BLaER1 treated with 17β-estradiol and CSF1 and Interleukin-3, amounts not matched to agents 10 nM and 100 nM (cell line): ENCODE results near the gene ADCYAP1R1.

Experiments
- H3K27ac ChIP-seq, 11 experiments: shearing (Covaris generic); formaldehyde crosslinking; 2 replicates each; pipeline ENCODE4 v1.8.1; 2022
- H3K27me3 ChIP-seq, 11 experiments: shearing (Covaris generic); formaldehyde crosslinking; 2 replicates each; pipeline ENCODE4 v1.8.1; 2022
- H3K36me3 ChIP-seq, 11 experiments: shearing (Covaris generic); formaldehyde crosslinking; 2 replicates each; pipeline ENCODE4 v1.8.1; 2022
- H3K4me1 ChIP-seq, 10 experiments: shearing (Covaris generic); formaldehyde crosslinking; 2 replicates each; pipeline ENCODE4 v1.8.1; 2022
- H3K4me2 ChIP-seq, 11 experiments: shearing (Covaris generic); formaldehyde crosslinking; 2 replicates each; pipeline ENCODE4 v1.8.1; 2022
- H3K4me3 ChIP-seq, 10 experiments: shearing (Covaris generic); formaldehyde crosslinking; 2 replicates each; pipeline ENCODE4 v1.8.1; 2022
- H3K9ac ChIP-seq, 11 experiments: shearing (Covaris generic); formaldehyde crosslinking; 2 replicates each; pipeline ENCODE4 v1.8.1; 2022
- H3K9me3 ChIP-seq, 11 experiments: shearing (Covaris generic); formaldehyde crosslinking; replicated peaks in 1 of 11; 2 replicates each; pipeline ENCODE4 v1.8.1; 2022
- H4K20me1 ChIP-seq, 11 experiments: shearing (Covaris generic); formaldehyde crosslinking; 2 replicates each; pipeline ENCODE4 v1.8.1; 2022
- Cebpa-rat ChIP-seq, 11 experiments: shearing (Covaris generic); IDR thresholded peaks; 2 replicates each; pipeline ENCODE4 v1.8.1; 2022

ADCYAP1R1 gene

DNA sequence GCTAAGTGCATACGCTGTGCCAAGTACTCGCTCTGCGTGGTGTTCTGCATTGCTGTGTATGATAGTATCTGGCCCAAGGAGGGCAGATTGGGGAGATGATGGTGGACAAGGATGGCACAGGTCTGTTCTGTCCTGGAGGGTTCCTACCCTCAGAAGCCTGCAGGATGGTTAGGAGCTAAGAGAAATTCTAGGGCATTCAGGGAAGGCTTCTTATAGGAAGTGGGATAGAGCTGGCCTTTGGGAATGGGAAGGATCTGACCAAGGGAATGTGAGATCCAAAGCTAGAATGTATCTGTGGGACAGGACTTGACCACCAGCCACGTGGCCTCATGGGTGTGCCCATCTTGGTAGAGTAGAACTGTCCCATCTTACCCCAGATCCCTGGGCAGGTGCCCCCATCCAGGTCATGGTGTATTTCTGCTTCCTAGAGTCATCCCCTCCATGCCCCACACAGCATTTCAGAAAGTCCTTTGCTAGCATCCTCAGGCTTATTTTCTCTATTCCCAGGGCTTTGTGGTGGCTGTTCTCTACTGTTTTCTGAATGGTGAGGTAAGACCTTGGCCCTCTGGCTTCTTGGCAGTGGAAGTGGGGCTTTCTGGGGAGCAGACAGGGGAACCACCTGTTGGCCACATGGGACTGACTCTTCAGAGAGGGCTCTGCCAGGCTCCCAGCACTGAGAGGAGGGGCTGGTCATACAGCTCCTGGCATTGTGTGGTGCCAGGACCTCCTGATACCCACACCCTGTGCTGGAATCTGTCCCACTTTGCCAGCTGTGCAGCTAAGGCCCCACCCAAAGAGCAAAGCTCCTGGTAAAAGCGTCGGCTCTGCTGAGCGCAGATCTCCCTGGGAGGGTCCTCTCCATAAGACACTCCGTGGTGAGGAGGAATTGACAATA, 52.5 kb downstream of the ADCYAP1R1 start:
- Histone ChIP-seq H3K9ac (no peak overlapping the region), H3K4me1 (no peaks in the 10 kb centered on the region), H3K4me3 (no peak overlapping the region), H3K9me3 (no peaks in the 10 kb centered on the region), H3K27ac (no peak overlapping the region), H3K27me3 (no peaks in the 10 kb centered on the region), H3K4me2 (no peak overlapping the region), H4K20me1 (peaks cover 0 to 10% (median 0%) of the 10 kb centered on the region in 11 experiments; a peak in 1 of 22 replicates), H3K36me3 (no peaks in the 10 kb centered on the region)
- no peak for TF ChIP-seq Cebpa-rat (IDR thresholded peaks at IDR 0.05)

DNA sequence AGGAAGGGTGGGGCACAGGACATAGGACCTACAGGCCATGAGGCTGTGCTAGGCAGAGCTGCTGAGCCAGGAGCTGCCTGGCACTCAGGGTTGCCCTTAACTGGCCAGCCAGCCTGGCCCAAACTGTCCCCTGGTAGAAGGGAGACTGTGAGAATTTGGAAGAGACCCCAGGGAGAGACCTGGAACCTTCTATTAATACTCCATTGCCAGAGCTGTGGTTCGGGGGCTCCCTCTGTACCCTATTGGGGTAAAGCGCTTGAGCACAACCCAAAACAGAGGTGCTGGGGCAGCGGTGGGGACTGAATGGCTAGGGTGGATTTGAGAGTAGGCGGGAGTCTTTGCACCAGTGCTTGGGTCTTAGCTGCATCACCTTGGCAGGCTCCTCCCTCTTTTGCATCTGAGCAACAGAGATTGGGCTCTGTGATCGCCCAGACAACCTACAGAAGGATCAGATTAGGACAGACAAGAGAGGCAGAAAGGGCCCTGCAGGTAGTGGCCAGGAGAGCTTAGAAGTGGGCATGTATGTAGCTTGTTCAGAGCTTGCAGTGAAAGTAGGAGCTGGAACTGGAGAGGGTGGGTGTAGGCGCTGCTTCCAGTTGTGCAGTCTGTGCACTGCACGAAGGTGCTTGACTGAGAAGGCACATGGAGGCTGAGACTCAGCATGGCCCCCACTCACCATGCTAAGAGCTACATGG, 53.3 kb downstream of the ADCYAP1R1 start:
- Histone ChIP-seq H3K4me1 (no peaks in the 10 kb centered on the region), H3K4me3 (no peak overlapping the region), H3K9ac (no peak overlapping the region), H3K9me3 (no peaks in the 10 kb centered on the region), H3K27me3 (no peaks in the 10 kb centered on the region), H3K4me2 (no peak overlapping the region), H3K27ac (no peak overlapping the region), H3K36me3 (no peaks in the 10 kb centered on the region), H4K20me1 (peaks cover 0 to 10% (median 0%) of the 10 kb centered on the region in 11 experiments; a peak in 1 of 22 replicates)
- TF ChIP-seq Cebpa-rat (IDR thresholded peaks at IDR 0.05): no peak

DNA sequence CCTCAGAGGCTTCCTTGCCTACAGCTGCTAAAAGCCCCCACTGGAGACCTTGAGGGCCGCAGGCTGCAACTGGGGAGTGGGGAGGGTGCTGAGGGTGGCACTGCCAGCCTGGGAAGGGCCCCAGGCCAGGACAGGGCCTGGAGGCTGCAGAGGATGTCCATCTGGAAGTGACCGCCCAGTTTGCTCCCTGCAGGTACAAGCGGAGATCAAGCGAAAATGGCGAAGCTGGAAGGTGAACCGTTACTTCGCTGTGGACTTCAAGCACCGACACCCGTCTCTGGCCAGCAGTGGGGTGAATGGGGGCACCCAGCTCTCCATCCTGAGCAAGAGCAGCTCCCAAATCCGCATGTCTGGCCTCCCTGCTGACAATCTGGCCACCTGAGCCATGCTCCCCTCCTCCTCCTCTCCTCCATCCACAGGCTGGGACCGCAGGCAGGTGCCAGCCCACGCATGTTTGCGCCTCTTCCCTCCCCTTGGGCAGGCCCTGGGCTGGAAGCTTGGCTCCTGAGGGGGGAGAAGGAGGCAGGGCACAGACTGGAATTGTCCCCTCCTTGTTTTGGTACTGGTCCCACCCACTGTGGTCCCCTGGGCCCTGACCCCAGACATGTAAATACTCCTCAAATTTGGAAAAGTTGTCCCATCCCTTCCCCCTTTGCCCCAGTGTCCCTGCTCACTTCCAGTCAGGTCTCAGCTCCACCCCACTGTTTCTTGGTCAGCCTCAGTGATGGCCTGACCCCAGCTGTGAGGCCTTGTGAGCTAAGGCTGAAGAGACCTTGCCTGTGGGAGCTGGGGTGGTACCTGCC, 54.4 kb downstream of the ADCYAP1R1 start:
- H3K27me3 ChIP-seq: no peaks in the 10 kb centered on the region
- H3K4me2 ChIP-seq: no peak overlapping the region
- H3K36me3 ChIP-seq: no peaks in the 10 kb centered on the region
- H4K20me1 ChIP-seq: peaks cover 0 to 10% (median 0%) of the 10 kb centered on the region in 11 experiments; a peak in 1 of 22 replicates
- H3K4me1 ChIP-seq: no peaks in the 10 kb centered on the region
- H3K9ac ChIP-seq: no peak overlapping the region
- H3K27ac ChIP-seq: no peak overlapping the region
- no peak overlapping the region for H3K4me3 ChIP-seq
- H3K9me3 ChIP-seq: no peaks in the 10 kb centered on the region
- no peak for TF ChIP-seq Cebpa-rat (IDR thresholded peaks at IDR 0.05)

DNA sequence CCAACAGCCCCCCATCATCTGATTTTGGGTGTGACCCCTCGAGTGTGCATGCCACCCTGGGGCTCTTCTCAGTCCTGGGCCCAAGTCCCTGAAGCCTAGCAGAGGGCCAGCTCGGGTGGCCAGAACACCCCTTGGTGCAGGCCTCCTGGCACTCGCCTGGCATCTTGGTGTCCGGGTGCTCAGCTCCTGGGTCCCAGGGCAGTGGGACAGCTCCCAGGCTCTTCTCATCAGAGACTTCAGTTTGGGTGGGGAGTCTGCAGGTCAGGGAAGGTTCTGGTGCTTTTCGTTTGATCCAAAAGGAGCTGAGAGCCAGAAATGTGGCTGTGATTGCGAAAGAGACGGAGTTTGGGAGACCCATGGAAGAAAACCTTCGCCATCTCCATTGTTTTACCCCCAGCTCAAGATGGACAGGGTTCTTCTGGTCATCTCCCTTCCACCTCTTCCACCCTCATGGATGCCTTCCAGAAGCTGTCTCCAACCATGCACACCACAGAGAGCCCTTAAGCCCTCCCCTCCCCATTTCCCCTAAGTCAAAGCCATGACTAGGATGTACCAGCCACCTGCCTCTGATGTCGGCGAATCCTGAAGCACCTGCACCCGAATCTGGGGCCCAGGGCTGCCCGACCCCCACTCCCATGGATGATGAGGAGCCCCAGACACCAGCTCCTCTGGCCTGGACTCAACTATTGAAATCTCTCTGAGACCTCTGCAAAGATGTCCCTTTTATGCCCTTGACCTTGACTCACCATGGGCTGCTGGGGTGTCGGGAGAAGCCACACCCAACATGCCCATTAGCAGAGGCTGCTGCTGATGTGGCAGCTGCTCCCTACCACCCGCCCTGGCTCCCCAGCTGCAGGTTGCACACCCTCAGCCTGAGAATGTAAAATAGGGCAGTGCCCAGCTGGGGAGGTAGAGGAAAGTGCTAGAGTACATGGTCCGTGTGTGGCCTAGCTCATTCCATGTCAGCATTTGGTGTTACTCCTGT, 55.3 kb downstream of the ADCYAP1R1 start:
- no peak overlapping the region for H3K4me2 ChIP-seq
- H3K27ac ChIP-seq: no peak overlapping the region
- H4K20me1 ChIP-seq: peaks cover 0 to 10% (median 0%) of the 10 kb centered on the region in 11 experiments; a peak in 2 of 22 replicates
- no peaks in the 10 kb centered on the region for H3K9me3 ChIP-seq
- no peak overlapping the region for H3K4me3 ChIP-seq
- no peaks in the 10 kb centered on the region for H3K27me3 ChIP-seq
- no peaks in the 10 kb centered on the region for H3K4me1 ChIP-seq
- no peak overlapping the region for H3K9ac ChIP-seq
- peak in 3 of 11 experiments; percentile 32 to 65 (median 52); a peak in 3 of 22 replicates for TF ChIP-seq Cebpa-rat (IDR thresholded peaks at IDR 0.05)
- H3K36me3 ChIP-seq: no peaks in the 10 kb centered on the region

DNA sequence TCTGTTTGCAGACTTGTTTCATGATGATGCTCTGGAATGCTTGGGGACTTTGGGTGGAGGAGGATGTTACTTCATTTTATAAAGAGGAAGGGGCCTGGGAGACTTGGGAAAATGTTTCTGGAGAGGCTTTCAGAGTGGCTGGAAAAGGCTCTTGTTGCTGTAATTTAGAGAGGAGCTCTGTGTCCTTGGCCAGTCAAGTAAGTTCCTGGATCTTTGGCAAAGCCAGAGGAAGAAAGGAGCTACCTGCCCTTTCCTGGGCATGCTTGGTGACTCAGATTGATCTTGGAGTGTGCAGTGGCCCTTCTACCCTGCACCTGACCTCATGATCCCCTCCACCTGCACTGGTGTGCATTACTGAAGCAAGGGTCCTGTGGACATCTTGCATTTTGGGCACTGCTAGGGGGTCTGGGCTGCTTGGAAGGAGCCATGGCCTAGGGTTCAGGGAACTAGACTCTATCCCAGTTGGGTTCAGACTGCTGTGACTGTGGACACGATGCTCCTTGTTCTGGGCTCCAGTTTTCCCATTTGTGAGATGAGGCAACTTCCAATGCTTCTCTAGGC, 56.1 kb downstream of the ADCYAP1R1 start:
- Histone ChIP-seq H4K20me1 (peaks cover 0 to 10% (median 0%) of the 10 kb centered on the region in 11 experiments; a peak in 2 of 22 replicates), H3K27me3 (no peaks in the 10 kb centered on the region), H3K4me1 (no peaks in the 10 kb centered on the region), H3K9me3 (no peaks in the 10 kb centered on the region), H3K27ac (no peak overlapping the region), H3K4me3 (no peak overlapping the region), H3K36me3 (no peaks in the 10 kb centered on the region), H3K9ac (no peak overlapping the region), H3K4me2 (no peak overlapping the region)
- no peak for TF ChIP-seq Cebpa-rat (IDR thresholded peaks at IDR 0.05)

DNA sequence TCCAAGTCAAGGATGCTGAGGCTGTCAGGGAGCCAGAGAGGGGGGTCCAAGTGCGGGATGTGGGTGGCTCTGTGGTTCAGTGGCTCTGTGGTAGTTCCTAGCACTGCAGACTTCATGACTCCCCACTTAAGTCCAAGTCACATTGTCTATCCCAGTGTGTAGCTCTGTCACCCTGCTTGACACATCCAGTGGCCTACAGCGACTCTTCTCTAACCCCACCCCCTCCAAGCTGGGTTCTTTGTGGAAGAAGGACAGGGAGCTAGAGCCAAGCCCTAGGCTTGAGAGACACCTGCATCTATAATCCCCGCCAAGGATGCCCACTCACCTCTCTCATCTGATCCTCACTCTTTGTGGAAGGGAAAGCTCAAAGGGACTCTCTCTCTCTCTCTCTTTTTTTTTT, 57.6 kb downstream of the ADCYAP1R1 start:
- no peak for TF ChIP-seq Cebpa-rat (IDR thresholded peaks at IDR 0.05)
- no peak overlapping the region for H3K4me3 ChIP-seq
- no peaks in the 10 kb centered on the region for H3K4me1 ChIP-seq
- H3K9ac ChIP-seq: no peak overlapping the region
- no peaks in the 10 kb centered on the region for H3K9me3 ChIP-seq
- H4K20me1 ChIP-seq: peaks cover 0 to 10% (median 0%) of the 10 kb centered on the region in 11 experiments; a peak in 2 of 22 replicates
- H3K36me3 ChIP-seq: no peaks in the 10 kb centered on the region
- no peak overlapping the region for H3K4me2 ChIP-seq
- H3K27ac ChIP-seq: no peak overlapping the region
- no peaks in the 10 kb centered on the region for H3K27me3 ChIP-seq

DNA sequence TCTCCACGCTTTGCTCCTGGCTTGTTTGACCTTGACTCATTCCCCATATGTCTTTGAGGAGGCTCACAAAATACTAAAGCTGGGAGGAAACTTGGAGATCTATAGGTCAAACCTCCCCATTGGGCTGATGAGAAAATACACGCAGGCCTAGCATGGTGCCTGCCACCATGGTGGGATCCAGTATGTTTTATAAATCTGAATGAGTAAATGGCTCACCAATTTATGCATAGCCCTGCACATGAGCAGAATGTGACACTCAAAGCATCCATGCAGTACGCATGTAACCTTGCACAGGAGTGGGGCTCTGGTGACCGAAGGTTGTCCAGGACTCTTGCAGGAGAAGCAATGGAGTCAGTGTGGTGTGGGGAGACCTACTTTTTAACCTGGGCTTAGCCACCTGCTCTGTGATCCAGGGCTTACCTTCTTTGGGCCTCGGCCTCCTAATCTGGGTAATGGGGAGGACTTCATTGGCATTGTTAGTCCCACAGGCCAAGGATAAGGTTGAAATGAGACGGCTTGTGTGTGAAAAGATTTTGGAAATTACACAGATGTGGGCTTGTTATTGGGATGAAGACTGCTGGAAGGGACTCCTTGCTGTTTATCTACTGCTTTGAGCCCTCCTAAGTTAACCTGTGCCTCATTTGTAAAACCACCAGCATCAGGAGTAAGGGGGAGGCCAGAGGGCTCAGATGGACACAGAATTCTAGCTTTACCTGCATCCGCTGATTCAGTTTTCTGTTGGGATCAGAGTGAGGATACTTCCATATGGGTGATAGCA, 58.4 kb downstream of the ADCYAP1R1 start:
- H3K4me2 ChIP-seq: no peak overlapping the region
- no peak overlapping the region for H3K9ac ChIP-seq
- no peaks in the 10 kb centered on the region for H3K27me3 ChIP-seq
- no peaks in the 10 kb centered on the region for H3K9me3 ChIP-seq
- H3K27ac ChIP-seq: no peak overlapping the region
- peaks cover 0 to 10% (median 0%) of the 10 kb centered on the region in 11 experiments; a peak in 2 of 22 replicates for H4K20me1 ChIP-seq
- TF ChIP-seq Cebpa-rat (IDR thresholded peaks at IDR 0.05): no peak
- no peaks in the 10 kb centered on the region for H3K4me1 ChIP-seq
- no peak overlapping the region for H3K4me3 ChIP-seq
- H3K36me3 ChIP-seq: no peaks in the 10 kb centered on the region
